ENCODE results near the gene C1QTNF6.

The C1QTNF6 gene

GRCh38 chr22:37178350-37179125, 9.5 kb downstream of the C1QTNF6 start:
- H3K4me3 ChIP-seq (ENCODE audit: low read depth, low read length): no peak overlapping the region
- no peak for TF ChIP-seq CTCF (IDR thresholded peaks at IDR 0.05; ENCODE audit: insufficient read depth, low read depth, low read length, missing control alignments)

GRCh38 chr22:37177755-37178154, 10.3 kb downstream of the C1QTNF6 start:
- no peak overlapping the region for H3K4me3 ChIP-seq (ENCODE audit: low read depth, low read length)
- no peak for DNase-seq (ENCODE audit: low read depth)
- TF ChIP-seq CTCF (IDR thresholded peaks at IDR 0.05; ENCODE audit: insufficient read depth, low read depth, low read length, missing control alignments): no peak

More at GRCh38 chr22:37178350-37179125, 9.5 kb downstream of the C1QTNF6 start:
- no peak for DNase-seq (ENCODE audit: low read depth)

- DNase-seq (ENCODE audit: low read depth): no peak
- TF ChIP-seq CTCF (IDR thresholded peaks at IDR 0.05; ENCODE audit: insufficient read depth, low read depth, low read length, missing control alignments): no peak
- no peak overlapping the region for H3K4me3 ChIP-seq (ENCODE audit: low read depth, low read length)
Observed at GRCh38 chr22:37177221-37177620, 10.8 kb downstream of the C1QTNF6 start.

- H3K4me3 ChIP-seq (ENCODE audit: low read depth, low read length): no peak overlapping the region
- peak; percentile 31 for DNase-seq (ENCODE audit: low read depth)
- TF ChIP-seq CTCF (IDR thresholded peaks at IDR 0.05; ENCODE audit: insufficient read depth, low read depth, low read length, missing control alignments): no peak
Observed at GRCh38 chr22:37176464-37177061, 11.5 kb downstream of the C1QTNF6 start.

GRCh38 chr22:37175414-37176281, 12.4 kb downstream of the C1QTNF6 start:
- DNase-seq (ENCODE audit: low read depth): no peak
- no peak for TF ChIP-seq CTCF (IDR thresholded peaks at IDR 0.05; ENCODE audit: insufficient read depth, low read depth, low read length, missing control alignments)
- H3K4me3 ChIP-seq (ENCODE audit: low read depth, low read length): no peak overlapping the region

GRCh38 chr22:37174964-37175363, 13.1 kb downstream of the C1QTNF6 start:
- DNase-seq (ENCODE audit: low read depth): no peak

More at GRCh38 chr22:37174964-37175363, 13.1 kb downstream of the C1QTNF6 start:
- H3K4me3 ChIP-seq (ENCODE audit: low read depth, low read length): no peak overlapping the region
- TF ChIP-seq CTCF (IDR thresholded peaks at IDR 0.05; ENCODE audit: insufficient read depth, low read depth, low read length, missing control alignments): no peak

Measured in GM12865 (cell line).